CD4-positive, alpha-beta T cell treated with Interferon gamma for 1 hour (primary cell): ENCODE measurements around the gene DNAH3.
A peak's percentile ranks its signal among the peaks of the same experiment; 100 is the strongest.
"Not testable (repeated sequence)": the region's sequence is repeated elsewhere in the genome, so short reads cannot be mapped to it uniquely, and the experiment has no call there.

ENCODE experiments used
- DNase-seq: peaks from one replicate; pipeline ENCODE4 v3.0.0-alpha.2; 2020

Gene DNAH3

DNA sequence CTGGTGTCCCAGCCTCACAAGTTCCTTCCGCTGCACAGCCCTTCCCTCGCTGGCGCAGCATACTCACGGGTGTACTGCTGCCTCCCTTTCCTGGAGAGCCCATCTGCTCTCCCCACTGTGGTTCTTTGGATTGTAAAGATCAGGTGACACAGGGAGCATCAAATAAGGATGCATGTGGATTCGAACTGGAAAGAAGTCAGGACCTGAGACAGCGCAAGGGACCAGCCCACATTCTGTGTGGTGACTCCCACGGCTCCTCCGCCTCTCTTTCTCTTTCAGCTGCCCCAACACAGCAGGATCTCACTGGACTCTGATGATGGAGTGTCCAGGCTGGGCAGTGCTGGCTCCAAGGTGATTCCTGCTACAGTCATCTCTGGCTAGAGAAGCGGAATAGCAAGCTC is 15.9 kb upstream of the DNAH3 start:
- DNase-seq = no peak

DNA sequence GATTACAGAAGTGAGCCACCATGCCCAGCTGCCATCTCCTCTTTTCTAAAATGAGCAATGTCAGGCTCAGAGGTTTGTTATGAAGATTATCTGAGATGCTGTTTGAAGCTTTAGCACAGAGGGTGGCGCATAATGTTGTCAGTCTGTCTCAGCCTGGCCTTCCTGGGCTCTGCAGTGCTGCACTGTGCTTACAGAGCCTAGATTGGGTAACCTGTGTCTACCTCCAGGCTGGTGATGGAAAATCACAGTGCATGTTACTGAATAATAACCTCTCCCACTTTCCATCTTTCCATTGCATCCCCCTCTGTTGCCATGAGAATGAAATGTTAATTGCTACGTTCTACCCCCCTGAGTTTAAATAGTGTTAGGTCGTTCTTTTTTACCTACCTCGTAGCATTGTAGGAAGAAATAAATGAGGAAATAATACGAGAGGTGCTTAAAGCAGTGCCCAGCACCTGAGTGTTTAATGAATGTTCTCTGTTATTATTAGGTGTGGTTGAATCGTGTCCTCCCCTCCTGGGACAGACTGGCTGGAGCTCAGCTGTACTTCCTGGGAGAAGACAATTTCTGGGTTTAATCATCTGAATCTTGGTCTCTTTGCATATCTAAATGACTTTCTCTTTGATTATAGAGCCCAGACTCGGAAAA is 14.0 kb upstream of the DNAH3 start:
- DNase-seq = no peak

DNA sequence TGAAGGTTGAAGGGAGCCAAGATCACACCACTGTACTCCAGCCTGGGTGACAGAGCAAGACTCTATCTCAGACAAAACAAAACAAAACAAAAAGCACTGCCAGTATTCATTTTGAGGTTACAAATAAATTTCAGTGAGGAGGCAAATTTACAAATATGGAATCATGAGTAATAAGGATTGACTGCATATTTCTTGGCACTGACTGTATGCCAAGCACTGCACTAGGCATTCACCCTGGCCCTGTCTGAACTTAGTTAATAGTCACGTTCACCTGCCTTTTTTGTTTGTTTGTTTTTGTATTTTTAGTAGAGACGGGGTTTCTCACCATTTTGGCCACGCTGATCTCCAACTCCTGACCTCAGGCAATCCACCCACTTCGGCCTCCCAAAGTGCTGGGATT is 12.9 kb upstream of the DNAH3 start:
- DNase-seq = no peak

DNA sequence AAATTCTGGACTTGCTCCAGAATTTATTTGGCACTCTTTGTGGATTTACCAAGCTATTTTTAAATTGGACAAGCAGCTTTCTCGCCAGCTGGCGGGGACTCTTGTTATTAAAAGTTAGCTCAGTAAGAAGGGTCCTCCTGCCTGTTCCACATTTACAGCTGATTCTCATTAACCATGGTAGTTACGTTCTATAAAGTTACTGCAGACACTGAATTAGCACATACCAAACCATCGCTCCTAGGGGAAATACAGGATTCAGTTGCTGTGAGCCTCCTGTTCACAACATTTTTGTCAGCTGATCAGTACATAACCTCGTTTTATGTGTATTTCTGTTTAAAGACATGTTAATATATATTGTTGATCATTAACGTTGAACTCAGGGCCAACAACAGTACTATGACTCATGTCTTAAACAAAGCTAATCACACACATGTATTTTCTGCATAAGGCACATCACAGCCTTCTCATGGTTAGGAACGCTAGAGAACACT is 12.1 kb upstream of the DNAH3 start:
- DNase-seq = no peak

DNA sequence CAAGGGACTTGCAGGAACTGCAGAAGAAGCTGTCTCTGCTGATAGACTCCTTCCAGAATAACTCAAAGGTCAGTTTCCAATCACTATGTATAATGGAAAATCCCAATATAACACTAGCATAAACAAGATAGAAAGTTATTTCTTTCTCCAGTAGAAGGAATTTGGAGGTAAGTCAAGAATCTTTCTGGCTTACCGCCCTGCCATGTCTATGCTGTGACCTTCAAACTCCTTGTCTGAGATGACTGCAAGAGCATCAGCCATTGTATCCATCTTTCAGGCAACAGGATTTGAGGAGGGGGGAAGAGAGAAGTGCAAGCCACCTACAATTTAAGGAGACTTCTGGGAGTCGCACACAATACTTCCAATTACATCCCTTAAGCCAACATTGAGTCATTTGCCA is 10.6 kb upstream of the DNAH3 start:
- DNase-seq = no peak

DNA sequence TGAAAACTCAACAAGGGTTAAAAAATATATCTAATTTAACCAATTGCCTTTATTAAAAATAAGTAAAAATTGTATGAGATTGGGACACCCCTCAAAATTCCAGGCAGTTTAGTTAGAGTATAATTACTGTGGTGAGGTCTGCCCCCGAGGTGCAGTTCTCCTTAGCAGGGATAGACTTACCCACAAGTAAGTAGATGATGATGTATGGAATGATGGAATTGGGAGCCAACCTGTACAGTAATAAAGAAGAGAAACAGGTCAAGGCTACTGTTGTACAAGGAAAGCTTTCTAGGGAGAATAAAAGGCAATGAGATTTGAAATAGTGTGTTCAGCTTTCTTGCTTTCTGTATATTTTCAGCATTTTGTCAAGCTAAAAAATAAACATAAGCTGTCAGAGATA is 9.6 kb upstream of the DNAH3 start:
- no peak for DNase-seq

DNA sequence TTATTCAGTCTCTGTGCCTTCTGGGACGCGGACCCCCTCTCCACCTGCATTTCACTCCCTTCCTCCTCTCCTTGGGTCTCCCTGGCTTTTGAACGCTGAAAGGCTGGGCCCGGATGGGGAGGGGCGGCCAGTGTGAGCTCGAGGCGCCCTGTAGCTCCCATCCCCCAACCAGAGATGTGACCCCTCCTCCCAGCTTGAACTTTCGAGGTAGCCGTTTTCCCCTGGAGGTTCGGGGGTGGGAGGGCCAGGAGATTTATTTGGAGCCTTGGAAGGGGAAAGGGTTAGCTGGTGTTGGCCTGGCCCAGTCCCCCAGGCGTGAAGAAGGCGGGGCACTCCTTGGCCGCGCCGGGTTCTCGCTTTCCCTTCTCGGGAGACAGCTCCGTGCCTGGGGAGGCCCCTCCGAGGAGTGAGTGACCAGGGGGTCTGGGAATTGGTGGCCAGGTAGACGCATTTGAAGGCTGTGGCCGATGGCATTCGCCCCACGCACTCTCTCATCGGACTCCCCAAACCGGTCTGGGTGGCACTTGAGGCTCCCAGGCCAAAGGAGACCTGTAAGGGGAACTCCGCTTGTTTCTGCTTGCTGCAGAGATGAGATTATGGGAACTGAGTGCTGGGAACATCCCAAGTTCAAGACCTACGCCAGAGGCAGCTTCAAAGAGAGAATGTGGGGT is 8.8 kb upstream of the DNAH3 start:
- DNase-seq = no peak

DNA sequence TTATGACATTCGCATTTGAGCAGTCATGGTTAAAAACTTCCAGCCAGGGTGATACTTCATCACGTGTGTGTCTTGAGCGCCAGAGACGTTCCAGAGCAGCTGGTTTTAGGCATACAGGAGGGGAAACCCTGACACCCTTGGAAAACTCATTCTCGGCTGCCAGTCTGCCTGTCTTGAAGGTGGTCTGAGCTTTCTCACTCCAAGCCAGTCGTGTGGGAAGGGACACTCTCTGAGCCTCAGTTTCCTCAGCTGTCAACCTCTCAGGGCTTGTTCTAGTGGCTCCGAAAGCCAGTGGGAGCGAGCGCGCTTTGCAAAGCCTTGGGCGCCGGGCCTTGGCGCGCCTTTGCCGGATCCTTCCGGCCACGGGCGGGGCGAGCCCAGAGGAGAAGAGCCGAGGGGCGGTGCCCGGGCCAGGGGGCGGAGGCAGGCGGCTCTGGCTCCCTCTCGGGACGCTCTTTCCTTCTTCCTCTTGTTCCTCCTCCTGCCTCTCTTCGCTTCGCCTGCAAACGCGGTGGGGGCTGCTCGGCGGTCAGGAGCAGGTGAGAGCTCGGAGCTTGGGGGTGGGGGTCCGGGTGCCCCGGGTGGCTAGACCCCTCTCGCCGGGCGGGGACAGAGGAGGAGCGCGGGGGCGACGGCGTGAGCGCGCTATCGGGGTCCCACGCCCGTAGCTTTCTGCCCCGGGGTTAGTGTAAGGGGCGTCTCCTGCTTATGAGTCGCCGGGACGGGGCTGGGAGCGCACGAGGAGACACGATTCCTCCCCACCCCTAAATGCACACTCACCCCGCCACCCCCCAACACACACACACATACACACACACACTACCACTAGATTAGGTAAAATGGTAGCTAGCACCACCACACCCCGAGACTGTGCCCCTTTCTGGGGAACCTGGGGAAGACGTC is 7.8 kb upstream of the DNAH3 start, which contains the start of gene LDAF1:
LDAF1 (plus strand) TSS at position 467 of the 903 bp plus-strand sequence. CDS start 2,509 bp downstream, outside the sequence.
- peak; percentile 67 for DNase-seq

DNA sequence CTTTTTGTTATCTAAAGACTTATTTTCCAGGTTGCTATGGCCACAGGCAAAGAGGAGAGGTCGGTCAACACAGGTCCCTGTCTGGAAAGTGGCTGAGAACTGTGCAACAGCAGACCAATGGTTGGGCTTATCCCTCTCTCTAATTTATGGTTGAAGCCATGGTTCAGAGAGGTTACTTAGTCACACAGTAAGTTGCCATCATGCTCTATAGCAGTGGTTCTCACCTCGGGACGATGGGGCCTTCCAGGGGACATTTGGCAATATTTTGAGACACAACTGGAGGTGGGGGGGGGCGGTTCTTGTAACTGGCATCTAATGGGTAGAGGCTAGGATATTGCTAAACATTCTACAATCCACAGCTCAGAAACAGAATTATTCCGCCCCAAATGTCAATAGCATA is 7.0 kb upstream of the DNAH3 start:
- DNase-seq = no peak

DNA sequence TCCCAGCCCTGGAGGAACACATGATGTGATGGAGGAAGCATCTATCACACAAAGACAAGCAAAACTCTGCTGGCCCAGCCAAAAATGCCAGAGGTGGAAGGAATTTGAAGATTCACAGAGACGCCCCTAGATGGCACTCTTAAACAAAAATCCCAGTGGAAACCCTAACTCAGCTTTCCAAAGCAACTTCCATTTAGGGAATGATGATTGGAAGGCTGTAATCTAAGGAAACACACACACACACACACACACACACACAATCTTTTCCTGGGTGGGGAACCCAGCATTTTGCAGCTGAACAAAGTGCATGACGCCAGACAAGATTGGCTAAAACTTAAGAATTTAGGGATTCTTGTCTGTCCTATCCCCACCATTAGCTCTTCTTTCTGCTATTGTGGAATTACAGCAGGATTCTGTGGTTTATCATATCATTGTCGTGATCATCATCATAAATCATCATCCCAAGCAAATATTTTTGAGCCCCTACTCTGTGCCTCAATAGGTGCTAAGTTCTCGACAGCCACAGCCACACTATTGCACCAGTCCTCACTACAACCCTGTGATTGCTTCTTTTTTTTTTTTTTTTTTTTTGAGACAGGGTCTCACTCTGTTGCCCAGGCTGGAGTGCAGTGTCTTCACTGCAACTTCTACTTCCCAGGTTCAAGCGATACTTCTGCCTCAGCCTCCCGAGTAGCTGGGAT is 6.3 kb upstream of the DNAH3 start:
- DNase-seq = no peak

DNA sequence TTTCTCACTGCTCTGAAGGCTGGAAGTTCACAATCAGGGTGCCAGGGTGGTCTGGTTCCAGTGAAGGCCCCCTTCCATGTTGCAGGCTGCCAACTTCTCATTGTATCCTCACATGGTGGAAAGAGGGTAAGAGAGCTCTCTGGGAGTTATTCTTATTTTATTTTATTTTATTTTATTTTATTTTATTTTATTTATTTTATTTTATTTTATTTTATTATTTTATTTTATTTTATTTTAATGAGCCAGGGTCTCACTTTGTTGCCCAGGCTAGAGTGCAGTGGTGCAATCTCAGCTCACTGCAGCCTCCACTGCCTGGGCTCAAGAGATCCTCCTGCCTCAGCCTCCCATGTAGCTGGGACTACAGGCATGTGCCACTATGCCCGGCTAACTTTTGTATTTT is 5.4 kb upstream of the DNAH3 start:
- DNase-seq = not testable (repeated sequence)

DNA sequence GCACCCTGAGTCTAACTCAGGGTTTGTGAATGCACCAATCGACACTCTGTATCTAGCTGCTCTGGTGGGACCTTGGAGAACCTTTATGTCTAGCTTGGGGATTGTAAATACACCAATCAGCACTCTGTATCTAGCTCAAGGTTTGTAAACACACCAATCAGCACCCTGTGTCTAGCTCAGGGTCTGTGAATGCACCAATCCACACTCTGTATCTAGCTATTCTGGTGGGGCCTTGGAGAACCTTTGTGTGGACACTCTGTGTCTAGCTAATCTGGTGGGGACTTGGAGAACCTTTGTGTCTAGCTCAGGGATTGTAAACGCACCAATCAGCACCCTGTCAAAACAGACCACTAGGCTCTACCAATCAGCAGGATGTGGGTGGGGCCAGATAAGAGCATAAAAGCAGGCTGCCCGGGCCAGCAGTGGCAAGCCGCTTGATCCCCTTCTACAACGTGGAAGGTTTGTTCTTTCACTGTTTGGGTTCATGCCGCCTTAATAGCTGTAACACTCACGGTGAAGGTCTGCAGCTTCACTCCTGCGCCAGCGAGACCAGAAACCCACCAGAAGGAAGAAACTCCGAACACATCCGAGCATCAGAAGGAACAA is 2.6 kb upstream of the DNAH3 start:
- not testable (repeated sequence) for DNase-seq

DNA sequence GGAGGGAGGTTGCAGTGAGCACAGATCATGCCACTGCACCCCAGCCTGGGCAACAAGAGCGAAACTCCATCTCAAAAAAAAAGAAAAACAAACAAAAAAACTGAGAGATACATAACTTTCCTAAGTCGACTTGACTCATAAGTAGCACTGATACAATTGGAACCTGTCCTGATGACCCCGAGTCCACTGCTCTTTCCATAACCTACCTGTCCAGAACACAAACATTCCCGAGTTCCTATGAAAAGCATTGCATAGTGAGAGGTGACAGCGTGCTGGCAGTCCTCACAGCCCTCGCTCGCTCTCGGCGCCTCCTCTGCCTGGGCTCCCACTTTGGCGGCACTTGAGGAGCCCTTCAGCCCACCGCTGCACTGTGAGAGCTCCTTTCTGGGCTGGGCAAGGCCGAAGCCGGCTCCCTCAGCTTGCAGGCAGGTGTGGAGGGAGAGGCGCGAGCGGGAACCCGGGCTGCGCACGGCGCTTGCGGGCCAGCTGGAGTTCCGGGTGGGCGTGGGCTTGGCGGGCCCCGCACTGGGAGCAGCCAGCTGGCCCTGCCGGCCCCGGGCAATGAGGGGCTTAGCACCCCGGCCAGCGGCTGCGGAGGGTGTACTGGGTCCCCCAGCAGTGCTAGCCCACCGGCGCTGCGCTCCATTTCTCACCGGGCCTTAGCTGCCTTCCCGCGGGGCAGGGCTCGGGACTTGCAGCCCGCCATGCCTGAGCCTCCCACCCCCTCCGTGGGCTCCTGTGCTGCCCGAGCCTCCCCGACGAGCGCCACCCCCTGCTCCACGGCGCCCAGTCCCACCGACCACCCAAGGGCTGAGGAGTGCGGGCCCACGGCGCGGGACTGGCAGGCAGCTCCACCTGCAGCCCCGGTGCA is 1.7 kb upstream of the DNAH3 start:
- DNase-seq = not testable (repeated sequence)

DNA sequence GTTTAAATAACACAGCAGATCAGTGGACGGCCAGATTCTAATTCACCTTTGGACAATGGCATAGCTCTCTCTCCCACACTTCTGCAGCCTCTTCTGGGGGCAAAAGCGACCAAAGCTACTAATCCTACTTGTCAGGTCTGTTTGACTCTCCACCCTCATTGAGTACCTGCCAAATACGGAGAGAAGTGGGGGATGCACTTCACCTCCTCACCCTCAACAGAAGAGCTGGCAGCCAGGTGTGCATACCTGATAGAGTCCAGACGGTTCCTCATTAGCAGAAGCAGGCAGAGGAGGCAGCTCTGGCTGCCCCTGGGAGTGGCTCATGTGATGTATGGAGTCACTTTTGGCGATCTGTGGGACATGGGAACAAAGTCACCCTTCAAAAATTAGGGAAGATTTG is 4.9 kb downstream of the DNAH3 start:
- no peak for DNase-seq

DNA sequence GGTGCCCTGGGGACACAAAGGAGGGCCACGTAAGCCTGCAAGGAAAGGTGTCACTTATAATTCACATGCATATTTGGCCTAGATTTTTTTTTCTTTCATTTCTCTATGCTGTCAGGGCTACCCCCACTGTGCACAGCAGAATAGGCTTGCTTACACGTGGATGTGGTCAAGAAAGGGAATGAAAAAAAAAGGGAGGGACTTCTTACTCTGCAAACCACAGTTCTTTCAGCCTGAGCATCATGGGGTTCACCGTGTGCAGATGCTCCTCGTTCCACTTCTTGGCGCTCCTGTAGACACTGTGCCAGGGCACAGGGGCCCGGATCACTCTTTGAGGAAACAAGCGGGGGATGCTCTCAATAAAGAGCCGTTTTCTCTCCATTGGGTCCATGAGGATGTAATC is 16.6 kb downstream of the DNAH3 start:
- no peak for DNase-seq

DNA sequence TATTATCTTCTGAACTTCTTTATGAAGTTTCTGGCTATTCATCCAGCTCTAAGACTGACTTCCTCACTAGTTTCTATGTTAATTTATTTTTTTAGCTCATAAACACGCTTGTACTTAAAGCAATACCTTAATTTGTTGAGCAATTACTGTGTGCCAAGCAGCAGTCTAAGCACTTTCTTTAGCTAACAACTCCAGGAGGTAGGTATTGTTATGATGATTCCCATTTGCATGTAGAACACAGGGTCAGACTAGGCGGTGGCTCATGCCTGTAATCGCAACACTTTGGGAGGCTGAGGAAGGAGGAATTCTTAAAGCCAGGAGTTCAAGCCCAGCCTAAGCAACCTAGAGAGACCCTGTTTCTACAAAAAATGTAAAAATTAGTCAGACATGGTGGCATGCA is 19.8 kb downstream of the DNAH3 start:
- DNase-seq = no peak

DNA sequence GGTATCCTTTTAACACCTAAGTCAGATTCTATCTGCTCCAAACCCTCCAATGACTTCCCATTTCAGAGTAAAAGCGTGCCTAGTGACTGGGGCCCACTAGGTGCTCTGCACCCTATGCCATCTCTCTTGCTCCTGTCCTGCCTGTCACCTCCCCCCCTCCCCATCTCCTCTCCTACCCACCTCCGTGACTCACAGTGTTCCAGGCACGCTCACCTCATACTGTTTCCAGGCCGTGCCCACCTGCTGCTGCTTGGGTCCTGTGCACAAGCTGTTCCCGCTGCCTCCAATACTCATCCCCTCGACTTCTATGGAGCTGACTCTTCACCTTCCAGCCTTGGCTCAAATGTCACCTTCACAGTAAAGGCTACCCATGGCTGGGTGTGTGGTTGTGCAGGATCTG is 21.7 kb downstream of the DNAH3 start:
- DNase-seq = no peak

DNA sequence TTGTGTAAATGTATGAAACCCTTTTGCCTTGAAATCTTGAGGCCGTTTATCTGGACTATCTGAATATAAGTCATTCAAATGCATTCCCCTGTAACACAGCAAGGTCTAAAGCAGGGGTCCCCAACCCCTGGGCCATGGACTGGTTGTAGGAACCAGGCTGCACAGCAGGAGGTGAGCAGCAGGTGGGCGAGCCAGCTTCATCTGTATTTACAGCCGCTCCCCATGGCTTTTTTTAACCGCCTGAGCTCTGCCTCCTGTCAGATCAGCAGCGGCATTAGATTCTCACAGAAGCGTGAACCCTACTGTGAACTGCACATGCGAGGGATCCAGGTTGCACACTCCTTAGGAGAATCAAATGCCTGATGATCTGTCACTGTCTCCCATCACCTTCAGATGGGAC is 24.1 kb downstream of the DNAH3 start:
- DNase-seq = no peak

DNA sequence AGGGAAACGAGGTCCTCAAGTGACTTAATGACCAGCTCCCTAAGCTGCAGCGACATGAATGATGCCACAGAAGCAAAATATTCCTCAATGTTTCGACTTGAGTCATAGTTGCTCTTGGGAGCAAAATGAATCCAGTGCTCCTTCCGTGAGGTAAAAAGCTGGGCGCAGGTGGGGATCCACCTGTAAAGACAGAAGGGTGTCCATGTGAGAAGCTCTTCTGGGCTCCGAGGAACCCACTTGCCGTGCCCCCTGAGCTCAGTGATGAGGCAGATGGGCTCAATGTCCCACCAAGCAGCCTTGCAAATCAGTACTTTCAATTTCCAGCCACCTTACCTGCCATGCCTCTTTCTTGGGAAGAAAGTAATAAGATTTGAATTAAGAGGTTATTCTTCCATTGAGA is 25.5 kb downstream of the DNAH3 start:
- no peak for DNase-seq

DNA sequence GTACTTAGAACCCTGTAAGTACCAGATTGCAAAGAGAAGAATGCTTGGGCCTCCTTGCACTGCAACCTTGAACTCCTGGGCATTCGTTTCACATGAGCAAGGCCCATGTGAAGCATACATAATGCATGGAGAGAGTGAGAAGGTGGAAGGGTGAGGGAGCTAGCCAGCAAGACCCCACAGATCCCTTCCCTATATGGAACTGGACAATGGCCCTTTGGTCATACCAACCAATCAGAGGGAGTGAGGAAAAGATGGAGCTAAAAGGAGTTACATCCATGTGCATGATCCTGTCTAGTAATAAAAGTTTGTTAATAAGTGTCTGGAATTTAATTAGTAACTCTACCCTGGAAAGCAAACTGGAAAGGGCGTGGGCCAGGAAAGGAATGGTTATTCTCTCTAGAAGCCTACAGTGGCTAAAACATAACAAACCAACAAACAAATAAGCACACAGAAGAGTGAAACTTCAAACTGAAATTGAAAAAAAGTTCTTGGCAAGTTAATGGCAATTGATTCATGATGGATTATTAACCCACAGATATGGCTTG is 29.6 kb downstream of the DNAH3 start:
- DNase-seq = no peak

DNA sequence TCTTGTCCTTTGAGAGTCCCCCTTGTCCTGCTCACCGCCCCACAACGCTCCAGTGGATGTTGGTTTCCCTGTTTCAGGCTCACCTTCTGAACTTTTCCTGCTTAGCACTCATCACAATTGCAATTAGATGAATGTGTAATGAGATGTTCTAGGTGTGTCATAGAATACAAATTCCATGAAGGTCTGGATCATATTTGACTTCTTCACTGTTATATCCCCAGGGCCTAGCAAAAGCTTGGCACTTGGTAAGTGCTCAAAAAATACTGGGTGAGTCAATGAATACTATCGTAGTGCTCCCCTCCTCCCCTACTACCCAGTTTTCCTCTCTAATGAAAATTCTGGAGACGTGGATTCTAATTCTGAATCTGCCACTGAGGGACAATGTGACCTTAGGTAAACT is 33.1 kb downstream of the DNAH3 start:
- DNase-seq = no peak
